Measurements from ENCODE around the gene ZNF566.
A peak's percentile ranks its signal among the peaks of the same experiment; 100 is the strongest.

Gene ZNF566

GRCh38 chr19:36489118-36489919 is at the start of gene ZNF566 (continued):
- TF ChIP-seq WT1 (tag by site-specific recombination; IDR thresholded peaks at IDR 0.05) (peak; percentile 78), ZNF560 (tag by site-specific recombination; IDR thresholded peaks at IDR 0.05; ENCODE audit: borderline replicate concordance) (no peak), ZNF112 (tag by site-specific recombination; IDR thresholded peaks at IDR 0.05) (no peak; the same call in 1 of the 2 replicates), ZNF768 (tag by site-specific recombination; IDR thresholded peaks at IDR 0.05) (no peak; the same call in 1 of the 2 replicates), ZNF341 (tag by site-specific recombination; IDR thresholded peaks at IDR 0.05; ENCODE audit: low read depth) (peak; percentile 94), ZNF623 (tag by site-specific recombination; IDR thresholded peaks at IDR 0.05) (peak; percentile 40), ZNF521 (tag by site-specific recombination; IDR thresholded peaks at IDR 0.05) (no peak), BCL11A (tag by site-specific recombination; IDR thresholded peaks at IDR 0.05; ENCODE audit: low read depth) (peak; percentile 73; the same call in 1 of the 2 replicates), ZIC2 (tag by site-specific recombination; IDR thresholded peaks at IDR 0.05) (peak; percentile 59), ZNF155 (tag by site-specific recombination; IDR thresholded peaks at IDR 0.05) (peak; percentile 44; the same call in 1 of the 2 replicates), HOXC10 (CRISPR knock-in tag; IDR thresholded peaks at IDR 0.05) (no peak), ZNF404 (tag by site-specific recombination; IDR thresholded peaks at IDR 0.05) (no peak), ZNF266 (tag by site-specific recombination; IDR thresholded peaks at IDR 0.05; ENCODE audit: low read depth) (peak; percentile 22; the same call in 1 of the 2 replicates), TRIM28 (IDR thresholded peaks at IDR 0.05; ENCODE audit: borderline replicate concordance, low read length) (peak; percentile 78; the same call in 1 of the 2 replicates), ZNF707 (tag by site-specific recombination; IDR thresholded peaks at IDR 0.05) (no peak; the same call in 1 of the 2 replicates), ZBTB1 (tag by site-specific recombination; IDR thresholded peaks at IDR 0.05) (peak; percentile 94), ZNF670 (tag by site-specific recombination; IDR thresholded peaks at IDR 0.05; ENCODE audit: low read depth) (peak; percentile 79; the same call in 1 of the 2 replicates), ZNF433 (tag by site-specific recombination; IDR thresholded peaks at IDR 0.05; ENCODE audit: low read depth) (no peak; the same call in 1 of the 2 replicates), FEZF1 (tag by site-specific recombination; IDR thresholded peaks at IDR 0.05) (no peak; the same call in 1 of the 2 replicates), ZNF600 (tag by site-specific recombination; IDR thresholded peaks at IDR 0.05) (peak; percentile 100), ZNF830 (tag by site-specific recombination; IDR thresholded peaks at IDR 0.05; ENCODE audit: low read depth) (no peak), PRDM10 (tag by site-specific recombination; IDR thresholded peaks at IDR 0.05) (peak; percentile 89), ZNF169 (tag by site-specific recombination; IDR thresholded peaks at IDR 0.05) (peak; percentile 92), ZFP3 (tag by site-specific recombination; IDR thresholded peaks at IDR 0.05; ENCODE audit: low read depth) (0 out of 2 replicates have a peak, but pooled peaks have one; percentile 40), ZNF585B (tag by site-specific recombination; IDR thresholded peaks at IDR 0.05) (no peak; the same call in 1 of the 2 replicates)
- TF ChIP-seq, protein P1, sequence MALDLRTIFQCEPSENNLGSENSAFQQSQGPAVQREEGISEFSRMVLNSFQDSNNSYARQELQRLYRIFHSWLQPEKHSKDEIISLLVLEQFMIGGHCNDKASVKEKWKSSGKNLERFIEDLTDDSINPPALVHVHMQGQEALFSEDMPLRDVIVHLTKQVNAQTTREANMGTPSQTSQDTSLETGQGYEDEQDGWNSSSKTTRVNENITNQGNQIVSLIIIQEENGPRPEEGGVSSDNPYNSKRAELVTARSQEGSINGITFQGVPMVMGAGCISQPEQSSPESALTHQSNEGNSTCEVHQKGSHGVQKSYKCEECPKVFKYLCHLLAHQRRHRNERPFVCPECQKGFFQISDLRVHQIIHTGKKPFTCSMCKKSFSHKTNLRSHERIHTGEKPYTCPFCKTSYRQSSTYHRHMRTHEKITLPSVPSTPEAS (tag by site-specific recombination; IDR thresholded peaks at IDR 0.05) = peak; percentile 87
- TF ChIP-seq, protein P2, sequence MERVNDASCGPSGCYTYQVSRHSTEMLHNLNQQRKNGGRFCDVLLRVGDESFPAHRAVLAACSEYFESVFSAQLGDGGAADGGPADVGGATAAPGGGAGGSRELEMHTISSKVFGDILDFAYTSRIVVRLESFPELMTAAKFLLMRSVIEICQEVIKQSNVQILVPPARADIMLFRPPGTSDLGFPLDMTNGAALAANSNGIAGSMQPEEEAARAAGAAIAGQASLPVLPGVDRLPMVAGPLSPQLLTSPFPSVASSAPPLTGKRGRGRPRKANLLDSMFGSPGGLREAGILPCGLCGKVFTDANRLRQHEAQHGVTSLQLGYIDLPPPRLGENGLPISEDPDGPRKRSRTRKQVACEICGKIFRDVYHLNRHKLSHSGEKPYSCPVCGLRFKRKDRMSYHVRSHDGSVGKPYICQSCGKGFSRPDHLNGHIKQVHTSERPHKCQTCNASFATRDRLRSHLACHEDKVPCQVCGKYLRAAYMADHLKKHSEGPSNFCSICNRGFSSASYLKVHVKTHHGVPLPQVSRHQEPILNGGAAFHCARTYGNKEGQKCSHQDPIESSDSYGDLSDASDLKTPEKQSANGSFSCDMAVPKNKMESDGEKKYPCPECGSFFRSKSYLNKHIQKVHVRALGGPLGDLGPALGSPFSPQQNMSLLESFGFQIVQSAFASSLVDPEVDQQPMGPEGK (tag by site-specific recombination; IDR thresholded peaks at IDR 0.05) = peak; percentile 96
- TF ChIP-seq, protein P3, sequence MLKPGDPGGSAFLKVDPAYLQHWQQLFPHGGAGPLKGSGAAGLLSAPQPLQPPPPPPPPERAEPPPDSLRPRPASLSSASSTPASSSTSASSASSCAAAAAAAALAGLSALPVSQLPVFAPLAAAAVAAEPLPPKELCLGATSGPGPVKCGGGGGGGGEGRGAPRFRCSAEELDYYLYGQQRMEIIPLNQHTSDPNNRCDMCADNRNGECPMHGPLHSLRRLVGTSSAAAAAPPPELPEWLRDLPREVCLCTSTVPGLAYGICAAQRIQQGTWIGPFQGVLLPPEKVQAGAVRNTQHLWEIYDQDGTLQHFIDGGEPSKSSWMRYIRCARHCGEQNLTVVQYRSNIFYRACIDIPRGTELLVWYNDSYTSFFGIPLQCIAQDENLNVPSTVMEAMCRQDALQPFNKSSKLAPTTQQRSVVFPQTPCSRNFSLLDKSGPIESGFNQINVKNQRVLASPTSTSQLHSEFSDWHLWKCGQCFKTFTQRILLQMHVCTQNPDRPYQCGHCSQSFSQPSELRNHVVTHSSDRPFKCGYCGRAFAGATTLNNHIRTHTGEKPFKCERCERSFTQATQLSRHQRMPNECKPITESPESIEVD (tag by site-specific recombination; IDR thresholded peaks at IDR 0.05) = no peak; the same call in 1 of the 2 replicates
- TF ChIP-seq, protein P4, sequence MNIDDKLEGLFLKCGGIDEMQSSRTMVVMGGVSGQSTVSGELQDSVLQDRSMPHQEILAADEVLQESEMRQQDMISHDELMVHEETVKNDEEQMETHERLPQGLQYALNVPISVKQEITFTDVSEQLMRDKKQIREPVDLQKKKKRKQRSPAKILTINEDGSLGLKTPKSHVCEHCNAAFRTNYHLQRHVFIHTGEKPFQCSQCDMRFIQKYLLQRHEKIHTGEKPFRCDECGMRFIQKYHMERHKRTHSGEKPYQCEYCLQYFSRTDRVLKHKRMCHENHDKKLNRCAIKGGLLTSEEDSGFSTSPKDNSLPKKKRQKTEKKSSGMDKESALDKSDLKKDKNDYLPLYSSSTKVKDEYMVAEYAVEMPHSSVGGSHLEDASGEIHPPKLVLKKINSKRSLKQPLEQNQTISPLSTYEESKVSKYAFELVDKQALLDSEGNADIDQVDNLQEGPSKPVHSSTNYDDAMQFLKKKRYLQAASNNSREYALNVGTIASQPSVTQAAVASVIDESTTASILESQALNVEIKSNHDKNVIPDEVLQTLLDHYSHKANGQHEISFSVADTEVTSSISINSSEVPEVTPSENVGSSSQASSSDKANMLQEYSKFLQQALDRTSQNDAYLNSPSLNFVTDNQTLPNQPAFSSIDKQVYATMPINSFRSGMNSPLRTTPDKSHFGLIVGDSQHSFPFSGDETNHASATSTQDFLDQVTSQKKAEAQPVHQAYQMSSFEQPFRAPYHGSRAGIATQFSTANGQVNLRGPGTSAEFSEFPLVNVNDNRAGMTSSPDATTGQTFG (tag by site-specific recombination; IDR thresholded peaks at IDR 0.05; ENCODE audit: borderline replicate concordance) = no peak; the same call in 1 of the 2 replicates
